WERI-Rb-1 (cell line): ENCODE measurements around the gene SHOX.
"Not testable (repeated sequence)": the region's sequence is repeated elsewhere in the genome, so short reads cannot be mapped to it uniquely, and the experiment has no call there.

ENCODE experiments used
- DNase-seq: peaks from one replicate; pipeline ENCODE4 v3.0.0-alpha.2; 2020
- H3K27ac ChIP-seq: fragments of 250-450 bp; sonication (Bioruptor Pico); 2 replicates; pipeline ENCODE4 v1.5.1; 2020; ENCODE audit warnings: mild to moderate bottlenecking, moderate library complexity
- H3K27me3 ChIP-seq: fragments of 250-450 bp; sonication (Bioruptor Pico); 2 replicates; pipeline ENCODE4 v1.5.1; 2021; ENCODE audit warnings: mild to moderate bottlenecking, low read depth, moderate library complexity; ENCODE audit not compliant: insufficient read depth, severe bottlenecking
- H3K36me3 ChIP-seq: fragments of 250-450 bp; sonication (Bioruptor Pico); 2 replicates; pipeline ENCODE4 v1.5.1; 2020; ENCODE audit warnings: mild to moderate bottlenecking, moderate library complexity
- H3K4me3 ChIP-seq: 2 replicates; pipeline ENCODE4 v1.5.1; 2011; ENCODE audit warnings: low read depth, mild to moderate bottlenecking, control low read depth, low read length
- H3K9me3 ChIP-seq: fragments of 250-450 bp; sonication (Bioruptor Pico); 2 replicates; pipeline ENCODE4 v1.5.1; 2021; ENCODE audit warnings: mild to moderate bottlenecking, moderate library complexity; ENCODE audit not compliant: severe bottlenecking
- TF ChIP-seq, protein P1 (sequence below): IDR thresholded peaks from 2 replicates; pipeline ENCODE4 v1.5.1; 2011; ENCODE audit warnings: low read depth, mild to moderate bottlenecking, control low read depth, inconsistent platforms, low read length

SHOX gene

DNA sequence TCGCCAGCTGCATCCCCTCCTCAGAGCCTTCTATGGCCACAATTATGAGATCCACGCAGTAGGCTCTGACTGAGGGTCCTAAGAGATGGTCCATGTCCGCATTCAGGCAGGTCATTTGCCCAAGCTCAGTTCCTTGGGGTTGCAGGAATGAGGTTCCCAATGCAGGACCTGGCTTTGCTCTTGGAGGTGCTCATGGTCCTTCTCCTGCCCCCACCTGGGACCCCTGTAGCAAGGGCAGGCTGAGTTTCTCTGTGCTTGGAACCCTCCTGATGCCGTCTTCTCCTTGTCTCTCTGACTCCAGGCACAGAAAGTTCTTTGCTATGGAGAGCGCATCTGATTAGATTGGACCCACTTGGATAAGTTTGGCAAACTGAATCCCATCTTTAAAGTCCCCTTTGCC lies 16.5 kb upstream of the SHOX start:
- Histone ChIP-seq H3K9me3 (peaks cover 13% of the 10 kb centered on the region), H3K36me3 (no peaks in the 10 kb centered on the region), H3K4me3 (no peak overlapping the region), H3K27ac (no peak overlapping the region), H3K27me3 (peaks cover 25% of the 10 kb centered on the region)
- DNase-seq: no peak
- TF ChIP-seq, protein P1, sequence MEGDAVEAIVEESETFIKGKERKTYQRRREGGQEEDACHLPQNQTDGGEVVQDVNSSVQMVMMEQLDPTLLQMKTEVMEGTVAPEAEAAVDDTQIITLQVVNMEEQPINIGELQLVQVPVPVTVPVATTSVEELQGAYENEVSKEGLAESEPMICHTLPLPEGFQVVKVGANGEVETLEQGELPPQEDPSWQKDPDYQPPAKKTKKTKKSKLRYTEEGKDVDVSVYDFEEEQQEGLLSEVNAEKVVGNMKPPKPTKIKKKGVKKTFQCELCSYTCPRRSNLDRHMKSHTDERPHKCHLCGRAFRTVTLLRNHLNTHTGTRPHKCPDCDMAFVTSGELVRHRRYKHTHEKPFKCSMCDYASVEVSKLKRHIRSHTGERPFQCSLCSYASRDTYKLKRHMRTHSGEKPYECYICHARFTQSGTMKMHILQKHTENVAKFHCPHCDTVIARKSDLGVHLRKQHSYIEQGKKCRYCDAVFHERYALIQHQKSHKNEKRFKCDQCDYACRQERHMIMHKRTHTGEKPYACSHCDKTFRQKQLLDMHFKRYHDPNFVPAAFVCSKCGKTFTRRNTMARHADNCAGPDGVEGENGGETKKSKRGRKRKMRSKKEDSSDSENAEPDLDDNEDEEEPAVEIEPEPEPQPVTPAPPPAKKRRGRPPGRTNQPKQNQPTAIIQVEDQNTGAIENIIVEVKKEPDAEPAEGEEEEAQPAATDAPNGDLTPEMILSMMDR: no peak

DNA sequence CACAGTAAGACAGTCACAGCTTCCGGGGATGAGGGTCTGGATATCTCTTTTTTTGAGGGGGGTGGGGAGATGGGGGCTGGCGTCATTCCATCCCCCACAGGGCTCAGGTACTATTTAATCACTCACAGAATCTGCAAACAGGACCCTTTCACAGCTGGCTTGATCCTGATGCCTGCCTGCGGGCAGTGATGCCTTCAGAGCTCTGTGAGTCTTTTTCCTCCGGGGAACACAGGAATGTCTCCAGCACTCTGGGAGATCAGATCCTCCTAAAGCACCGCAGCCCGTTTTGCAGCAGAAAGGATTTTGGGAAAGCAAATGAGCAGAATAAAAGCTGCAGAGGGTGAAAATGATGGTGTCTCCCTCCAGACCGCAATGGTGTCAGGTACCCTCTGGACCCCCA lies 13.2 kb upstream of the SHOX start:
- no peaks in the 10 kb centered on the region for H3K9me3 ChIP-seq
- H3K36me3 ChIP-seq: no peaks in the 10 kb centered on the region
- H3K27me3 ChIP-seq: peaks cover 49% of the 10 kb centered on the region
- TF ChIP-seq, protein P1: no peak
- DNase-seq: no peak
- H3K4me3 ChIP-seq: no peak overlapping the region
- H3K27ac ChIP-seq: no peak overlapping the region

DNA sequence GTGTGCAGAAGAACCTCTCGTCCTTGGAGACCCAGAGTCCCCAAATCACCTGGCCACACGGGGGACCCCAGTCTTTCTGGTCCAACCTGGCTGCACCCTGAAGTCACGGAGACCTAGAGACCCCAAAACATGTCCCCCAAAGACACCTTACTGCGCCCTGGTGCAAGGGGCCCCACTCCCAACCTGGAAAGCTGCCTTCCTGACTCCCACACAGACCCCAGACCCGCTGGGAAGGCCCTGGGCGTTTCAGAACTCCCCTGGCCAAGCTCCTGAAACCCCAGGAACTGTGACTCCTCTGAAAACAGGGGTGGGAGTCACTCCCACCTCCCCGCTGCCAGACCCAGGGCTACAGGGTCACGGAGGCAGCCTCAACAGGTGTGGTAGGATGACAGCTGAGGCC lies 12.7 kb upstream of the SHOX start:
- TF ChIP-seq, protein P1: no peak
- Histone ChIP-seq H3K36me3 (no peaks in the 10 kb centered on the region), H3K27ac (no peak overlapping the region), H3K4me3 (no peak overlapping the region), H3K27me3 (peaks cover 49% of the 10 kb centered on the region), H3K9me3 (no peaks in the 10 kb centered on the region)
- DNase-seq: no peak

DNA sequence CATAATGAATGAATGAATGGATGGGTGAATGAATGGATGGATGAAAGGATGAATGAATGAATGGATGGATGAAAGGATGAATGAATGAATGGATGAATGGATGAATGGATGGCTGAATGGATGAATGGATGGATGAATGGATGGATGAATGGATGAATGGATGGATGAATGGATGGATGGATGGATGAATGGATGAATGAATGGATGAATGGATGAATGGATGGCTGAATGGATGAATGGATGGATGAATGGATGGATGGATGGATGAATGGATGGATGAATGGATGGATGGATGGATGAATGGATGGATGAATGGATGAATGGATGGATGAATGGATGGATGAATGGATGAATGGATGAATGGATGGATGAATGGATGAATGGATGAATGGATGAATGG lies 12.3 kb upstream of the SHOX start:
- not testable (repeated sequence) for H3K27ac ChIP-seq, H3K36me3 ChIP-seq, H3K9me3 ChIP-seq, DNase-seq, H3K4me3 ChIP-seq
- H3K27me3 ChIP-seq: peaks cover 50% of the 10 kb centered on the region

DNA sequence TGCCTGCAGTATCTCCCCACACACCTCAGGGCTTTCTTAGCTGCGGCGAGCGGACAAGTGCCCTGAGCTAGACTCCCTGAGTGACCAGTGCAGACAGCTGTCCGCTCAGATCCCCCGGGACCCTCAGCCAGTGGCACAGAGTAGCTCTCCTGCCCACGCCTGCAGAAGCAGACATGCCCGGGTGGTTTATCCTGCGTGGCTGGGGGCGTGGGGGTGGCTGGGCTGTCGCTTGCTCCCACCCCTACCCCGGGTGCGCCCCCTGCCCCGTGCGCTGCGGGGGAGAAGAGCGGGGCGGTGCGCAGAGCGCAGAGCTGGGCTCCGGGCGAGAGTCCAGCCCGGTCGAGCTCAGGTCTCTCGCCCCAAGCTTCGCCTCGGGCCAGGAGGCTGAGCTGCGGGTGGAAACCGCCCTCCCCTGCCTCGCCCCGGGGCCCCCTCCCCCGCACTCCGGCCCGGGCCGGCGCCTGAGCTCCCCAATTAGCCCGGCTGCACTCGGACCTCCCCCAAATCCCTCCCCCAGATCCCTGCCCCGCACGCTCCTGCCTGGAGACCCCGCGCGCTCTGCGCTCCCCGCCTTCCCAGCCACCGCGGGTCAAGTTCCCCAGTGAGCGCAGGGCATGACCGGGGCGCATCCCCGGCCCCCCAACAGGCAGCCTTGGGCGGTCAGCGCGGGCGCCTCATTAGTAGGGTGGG lies 11.7 kb upstream of the SHOX start:
- Histone ChIP-seq H3K9me3 (no peaks in the 10 kb centered on the region), H3K27me3 (peaks cover 55% of the 10 kb centered on the region), H3K27ac (no peak overlapping the region), H3K36me3 (no peaks in the 10 kb centered on the region), H3K4me3 (no peak overlapping the region)
- TF ChIP-seq, protein P1: no peak
- no peak for DNase-seq

DNA sequence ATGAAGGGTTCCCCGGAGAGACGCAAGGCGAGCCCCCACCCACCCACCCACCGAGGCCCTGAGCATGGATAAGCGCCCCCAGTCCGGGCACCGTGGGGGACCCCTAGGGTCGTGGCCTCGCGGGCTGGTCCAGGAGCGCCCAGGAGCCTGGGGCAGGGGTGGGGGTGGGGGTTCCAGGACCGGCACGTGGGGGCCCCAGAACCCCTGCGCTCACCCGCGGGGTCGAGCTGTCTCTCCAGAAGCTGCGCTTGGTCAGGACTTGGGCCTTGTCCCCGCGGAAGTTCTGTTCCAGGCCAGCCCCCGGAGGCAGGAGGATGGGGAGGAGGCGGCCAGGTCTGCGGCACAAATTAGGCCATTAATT lies 11.2 kb upstream of the SHOX start:
- Histone ChIP-seq H3K27ac (no peak overlapping the region), H3K4me3 (no peak overlapping the region), H3K36me3 (no peaks in the 10 kb centered on the region), H3K9me3 (no peaks in the 10 kb centered on the region), H3K27me3 (peaks cover 52% of the 10 kb centered on the region)
- no peak for DNase-seq
- TF ChIP-seq, protein P1: no peak
